Neuronal stem cell (in vitro differentiated cells): ENCODE data around the gene TMEM163.

Experiments
- DNase-seq: peaks from one replicate; pipeline ENCODE4 v3.0.0-alpha.2; 2013; ENCODE audit warnings: low spot score
- H2AFZ ChIP-seq: one replicate; pipeline ENCODE4 v1.6.1; 2013; ENCODE audit warnings: mild to moderate bottlenecking, low read length, inconsistent platforms
- H2AK5ac ChIP-seq: 2 replicates; pipeline ENCODE4 v1.6.1; 2013; ENCODE audit warnings: low read depth, mild to moderate bottlenecking, inconsistent platforms, low read length, moderate library complexity, mixed read lengths
- H2BK120ac ChIP-seq: 2 replicates; pipeline ENCODE4 v1.6.1; 2013; ENCODE audit warnings: low read depth, mild to moderate bottlenecking, inconsistent platforms, low read length, moderate library complexity, mixed read lengths
- H2BK12ac ChIP-seq: one replicate; pipeline ENCODE4 v1.6.1; 2013; ENCODE audit warnings: low read length, inconsistent platforms
- H2BK15ac ChIP-seq: 2 replicates; pipeline ENCODE4 v1.6.1; 2013; ENCODE audit warnings: mild to moderate bottlenecking, low read length, inconsistent platforms, mixed read lengths
- H2BK5ac ChIP-seq: one replicate; pipeline ENCODE4 v1.6.1; 2013; ENCODE audit warnings: inconsistent platforms, mild to moderate bottlenecking, low read length, moderate library complexity
- H3K14ac ChIP-seq: one replicate; pipeline ENCODE4 v1.6.1; 2013; ENCODE audit warnings: low read length, inconsistent platforms
- H3K18ac ChIP-seq: 2 replicates; pipeline ENCODE4 v1.6.1; 2013; ENCODE audit warnings: low read length, inconsistent platforms
- H3K23ac ChIP-seq: 2 replicates; pipeline ENCODE4 v1.6.1; 2013; ENCODE audit warnings: low read depth, mild to moderate bottlenecking, mixed read lengths, low read length, inconsistent platforms; ENCODE audit not compliant: poor library complexity
- H3K27ac ChIP-seq: replicated peaks from 3 replicates; pipeline ENCODE4 v1.5.1; 2013; ENCODE audit warnings: low read length, inconsistent platforms
- H3K27me3 ChIP-seq, 3 experiments: 2 replicates each; pipeline ENCODE4 v1.6.1; 2013; ENCODE audit warnings: low read length in 3 of 3, mild to moderate bottlenecking in 2 of 3, inconsistent platforms in 1 of 3, low read depth in 1 of 3, mixed read lengths in 1 of 3, moderate library complexity in 1 of 3; ENCODE audit not compliant: control insufficient read depth in 3 of 3, insufficient read depth in 3 of 3
- H3K36me3 ChIP-seq, 2 donors: replicated peaks in 1 of 2; 2 replicates each; pipeline ENCODE4 v1.6.1; 2013; ENCODE audit warnings: low read length in 2 of 2; ENCODE audit not compliant: control insufficient read depth in 2 of 2, insufficient read depth in 2 of 2
- H3K4ac ChIP-seq: 2 replicates; pipeline ENCODE4 v1.6.1; 2013; ENCODE audit warnings: inconsistent platforms, mild to moderate bottlenecking, low read length, moderate library complexity
- H3K4me1 ChIP-seq, 2 donors: 1 replicate in 1 of 2; 2 replicates in 1 of 2; pipeline ENCODE4 v1.6.1; 2013; ENCODE audit warnings: low read length in 2 of 2, low read depth in 1 of 2; ENCODE audit not compliant: control insufficient read depth in 2 of 2, insufficient read depth in 1 of 2
- H3K4me2 ChIP-seq: one replicate; pipeline ENCODE4 v1.6.1; 2013; ENCODE audit warnings: mild to moderate bottlenecking, low read length, inconsistent platforms; ENCODE audit not compliant: insufficient read depth, poor library complexity, severe bottlenecking
- H3K4me3 ChIP-seq, 2 donors: 2 replicates each; pipeline ENCODE4 v1.5.1; 2013; ENCODE audit warnings: low read length in 2 of 2, mild to moderate bottlenecking in 2 of 2, inconsistent platforms in 1 of 2, moderate library complexity in 1 of 2
- H3K79me1 ChIP-seq: one replicate; pipeline ENCODE4 v1.6.1; 2013; ENCODE audit warnings: low read depth, mild to moderate bottlenecking, inconsistent platforms, low read length, moderate library complexity
- H3K9ac ChIP-seq: one replicate; pipeline ENCODE4 v1.6.1; 2013; ENCODE audit warnings: mild to moderate bottlenecking, low read depth, low read length, inconsistent platforms; ENCODE audit not compliant: poor library complexity
- H3K9me3 ChIP-seq, 2 donors: replicated peaks in 1 of 2; 2 replicates each; pipeline versions ENCODE3 to v1.6.1; 2013; ENCODE audit warnings: low read length in 2 of 2, mild to moderate bottlenecking in 2 of 2, inconsistent platforms in 1 of 2, low read depth in 1 of 2, mixed read lengths in 1 of 2, moderate library complexity in 1 of 2; ENCODE audit not compliant: control insufficient read depth in 2 of 2, insufficient read depth in 1 of 2
- H4K8ac ChIP-seq: one replicate; pipeline ENCODE4 v1.6.1; 2013; ENCODE audit warnings: low read depth, mild to moderate bottlenecking, inconsistent platforms, low read length, moderate library complexity
- H4K91ac ChIP-seq: one replicate; pipeline ENCODE4 v1.6.1; 2013; ENCODE audit warnings: low read length, low read depth, mild to moderate bottlenecking, inconsistent platforms; ENCODE audit not compliant: poor library complexity
- WGBS, 2 donors: extraction: QIAGEN DNeasy Blood & Tissue Kit; methylation state at CpG; one replicate each; pipeline ENCODE4 v1.1.7; 2013; ENCODE audit warnings: missing lambda C conversion rate in 2 of 2, mixed read lengths in 1 of 2; ENCODE audit not compliant: insufficient read length in 2 of 2, insufficient replicate concordance in 1 of 2; ENCODE audit errors: extremely low coverage in 2 of 2; 5-methylcytosine and 5-hydroxymethylcytosine counted together

TMEM163 gene

GRCh38 chr2:134603966-134604365, 114.8 kb downstream of the TMEM163 start:
- peaks cover 0 to 2% of the 10 kb centered on the region in 2 donors for H3K9me3 ChIP-seq
- H3K4me3 ChIP-seq = no peak overlapping the region
- no peak overlapping the region for H2BK15ac ChIP-seq
- no peak overlapping the region for H2AK5ac ChIP-seq
- no peak overlapping the region for H2BK12ac ChIP-seq
- no peak overlapping the region for H4K91ac ChIP-seq
- peaks cover 0 to 11% of the 10 kb centered on the region in 2 donors for H3K4me1 ChIP-seq
- no peak overlapping the region for H3K14ac ChIP-seq
- H2BK5ac ChIP-seq = no peak overlapping the region
- no peaks in the 10 kb centered on the region for H3K27me3 ChIP-seq
- H3K9ac ChIP-seq = no peak overlapping the region
- H3K4me2 ChIP-seq = no peak overlapping the region
- peak; percentile 21 for DNase-seq
- no peak overlapping the region for H3K4ac ChIP-seq
- H3K79me1 ChIP-seq = peaks cover 2% of the 10 kb centered on the region
- no peak overlapping the region for H3K23ac ChIP-seq
- no peak overlapping the region for H2BK120ac ChIP-seq
- WGBS, 2 donors = no CpG with 5 or more reads among the region's 5 CpGs
- H3K18ac ChIP-seq = no peak overlapping the region
- H3K27ac ChIP-seq = peak overlapping the region; percentile 3
- H4K8ac ChIP-seq = no peak overlapping the region
- no peak overlapping the region for H2AFZ ChIP-seq
- no peaks in the 10 kb centered on the region for H3K36me3 ChIP-seq

- Histone ChIP-seq H3K18ac (no peak overlapping the region), H2AK5ac (no peak overlapping the region), H3K4me1 (peaks cover 0 to 11% of the 10 kb centered on the region in 2 donors), H3K27ac (no peak overlapping the region), H2BK12ac (no peak overlapping the region), H3K27me3 (no peaks in the 10 kb centered on the region), H3K36me3 (no peaks in the 10 kb centered on the region), H3K4me2 (no peak overlapping the region), H3K4me3 (no peak overlapping the region), H3K23ac (no peak overlapping the region), H2AFZ (no peak overlapping the region), H3K9me3 (peaks cover 0 to 2% of the 10 kb centered on the region in 2 donors), H2BK120ac (no peak overlapping the region), H3K4ac (no peak overlapping the region), H3K9ac (no peak overlapping the region), H2BK15ac (no peak overlapping the region), H4K91ac (no peak overlapping the region), H3K14ac (no peak overlapping the region), H2BK5ac (no peak overlapping the region), H3K79me1 (peaks cover 2% of the 10 kb centered on the region), H4K8ac (no peak overlapping the region)
- no peak for DNase-seq
- WGBS, 2 donors = no CpG with 5 or more reads among the region's 4 CpGs
Measured at GRCh38 chr2:134602666-134603065, 116.1 kb downstream of the TMEM163 start.

GRCh38 chr2:134601264-134601663, 117.5 kb downstream of the TMEM163 start:
- peaks cover 0 to 2% of the 10 kb centered on the region in 2 donors for H3K9me3 ChIP-seq
- H2BK120ac ChIP-seq = no peak overlapping the region
- no peak overlapping the region for H3K4me2 ChIP-seq
- H2AK5ac ChIP-seq = no peak overlapping the region
- H3K4me3 ChIP-seq = no peak overlapping the region
- H3K23ac ChIP-seq = no peak overlapping the region
- no peak overlapping the region for H2BK5ac ChIP-seq
- H2BK15ac ChIP-seq = no peak overlapping the region
- H3K4me1 ChIP-seq = peaks cover 0 to 8% of the 10 kb centered on the region in 2 donors
- no peak overlapping the region for H4K8ac ChIP-seq
- H3K4ac ChIP-seq = no peak overlapping the region
- no peak overlapping the region for H3K27ac ChIP-seq
- no peak overlapping the region for H3K18ac ChIP-seq
- H3K79me1 ChIP-seq = peaks cover under 1% of the 10 kb centered on the region
- H2BK12ac ChIP-seq = no peak overlapping the region
- DNase-seq = no peak
- H3K9ac ChIP-seq = no peak overlapping the region
- no peaks in the 10 kb centered on the region for H3K36me3 ChIP-seq
- no peak overlapping the region for H4K91ac ChIP-seq
- no peaks in the 10 kb centered on the region for H3K27me3 ChIP-seq
- H2AFZ ChIP-seq = no peak overlapping the region
- WGBS, 2 donors = no CpG with 5 or more reads among the region's 11 CpGs
- no peak overlapping the region for H3K14ac ChIP-seq

- H2BK120ac ChIP-seq = no peak overlapping the region
- WGBS, 2 donors = no CpG with 5 or more reads among the region's 2 CpGs
Measured at GRCh38 chr2:134600208-134600607, 118.6 kb downstream of the TMEM163 start.

More at GRCh38 chr2:134600208-134600607, 118.6 kb downstream of the TMEM163 start:
- no peak overlapping the region for H2BK15ac ChIP-seq
- no peak overlapping the region for H3K4ac ChIP-seq
- H3K4me3 ChIP-seq = no peak overlapping the region
- H3K4me2 ChIP-seq = no peak overlapping the region
- no peak overlapping the region for H3K14ac ChIP-seq
- H3K27me3 ChIP-seq = no peaks in the 10 kb centered on the region
- H2AK5ac ChIP-seq = no peak overlapping the region
- H3K23ac ChIP-seq = no peak overlapping the region
- no peaks in the 10 kb centered on the region for H3K79me1 ChIP-seq
- H4K91ac ChIP-seq = no peak overlapping the region
- no peak for DNase-seq
- no peak overlapping the region for H3K27ac ChIP-seq
- H3K18ac ChIP-seq = no peak overlapping the region
- no peak overlapping the region for H2BK5ac ChIP-seq
- H4K8ac ChIP-seq = no peak overlapping the region
- H3K4me1 ChIP-seq = peaks cover 0 to 8% of the 10 kb centered on the region in 2 donors
- H3K36me3 ChIP-seq = no peaks in the 10 kb centered on the region
- no peak overlapping the region for H3K9ac ChIP-seq
- H2BK12ac ChIP-seq = no peak overlapping the region
- H3K9me3 ChIP-seq = peaks cover 0 to 2% of the 10 kb centered on the region in 2 donors
- H2AFZ ChIP-seq = no peak overlapping the region
